Measurements from ENCODE around the gene TTK. TPM values are rescaled to one million over a fixed set of nuclear protein-coding genes. Genes with fewer than 3 reads are reported as not detected.

TTK gene
- 153 and 180 TPM in 2 replicates for total RNA-seq (2014; rRNA removed; shearing (Covaris generic))

DNA sequence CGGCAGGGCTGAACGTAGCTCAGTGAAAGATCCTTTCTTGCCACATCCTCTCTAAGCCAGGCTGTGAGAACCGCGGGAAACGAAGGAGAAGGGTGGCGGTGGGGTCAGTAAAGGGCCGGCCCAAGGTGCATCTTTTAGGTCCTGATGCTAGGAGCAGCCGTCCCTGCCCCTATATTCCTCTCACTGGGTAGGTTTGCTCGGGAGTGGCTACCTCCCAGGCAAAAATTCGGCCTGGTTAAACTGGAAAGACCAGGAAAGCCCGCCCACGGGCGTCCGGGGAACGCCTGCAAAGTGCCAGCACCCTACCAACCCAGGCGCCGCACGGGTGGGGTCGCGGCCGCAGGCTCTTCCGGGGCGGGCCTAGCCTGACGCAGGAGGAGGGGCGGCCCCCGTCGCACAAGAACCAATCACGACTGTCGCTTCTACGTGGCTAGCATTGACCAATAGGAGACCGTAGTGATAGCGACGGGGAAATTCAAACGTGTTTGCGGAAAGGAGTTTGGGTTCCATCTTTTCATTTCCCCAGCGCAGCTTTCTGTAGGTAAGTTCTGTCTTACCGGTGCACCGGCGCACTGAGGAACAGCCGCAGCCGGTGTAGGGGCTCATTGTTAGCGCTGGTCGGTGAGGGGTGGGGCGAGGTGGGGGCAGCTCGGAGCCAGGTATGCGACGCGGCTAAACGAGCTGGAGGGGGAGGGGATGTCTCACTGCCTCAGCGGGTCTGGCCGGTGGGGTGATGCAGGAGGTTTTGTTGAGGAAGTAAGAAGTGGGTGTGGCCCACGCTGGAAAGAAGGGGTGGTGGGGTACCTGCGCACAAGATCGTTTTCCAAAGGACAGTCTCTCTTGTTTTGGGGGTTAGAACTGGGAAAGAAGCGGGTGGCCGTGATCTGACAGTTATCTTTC is at the start of gene TTK:
Gene TTK, plus strand, starts transcription at position 477 of the 900 bp plus-strand sequence. CDS start 1,195 bp downstream, outside the sequence.
- peak; percentile 98 for DNase-seq (ENCODE audit: low read depth)

- no peak for DNase-seq (ENCODE audit: low read depth)
These were observed 49.6 kb upstream of the TTK start for GRCh38 chr6:79954849-79955248.

DNA sequence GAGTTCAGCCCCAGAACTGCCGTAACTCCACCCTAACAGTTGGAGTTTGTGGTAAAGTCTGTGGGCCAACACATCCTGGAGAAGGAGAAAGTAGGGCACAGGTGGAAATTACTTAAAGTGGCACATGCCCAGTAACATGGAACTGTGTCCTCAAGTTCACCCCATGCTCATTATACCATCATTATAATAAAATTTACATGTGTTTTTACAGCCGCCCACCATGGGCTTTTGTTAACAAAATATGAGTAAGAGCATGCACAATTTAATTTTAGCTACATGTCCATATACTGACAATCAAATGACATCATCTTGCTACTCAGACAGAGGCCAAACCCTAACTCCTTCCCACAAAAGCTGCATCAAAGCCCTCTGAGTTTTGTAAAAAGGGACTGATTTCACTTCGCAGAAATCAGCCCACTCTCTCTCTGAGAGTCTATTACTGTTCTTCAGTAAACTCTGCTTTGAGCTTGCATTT is 39.8 kb upstream of the TTK start:
- DNase-seq (ENCODE audit: low read depth) = no peak

GRCh38 chr6:79967178-79967577 is 37.3 kb upstream of the TTK start:
- DNase-seq (ENCODE audit: low read depth) = no peak

DNA sequence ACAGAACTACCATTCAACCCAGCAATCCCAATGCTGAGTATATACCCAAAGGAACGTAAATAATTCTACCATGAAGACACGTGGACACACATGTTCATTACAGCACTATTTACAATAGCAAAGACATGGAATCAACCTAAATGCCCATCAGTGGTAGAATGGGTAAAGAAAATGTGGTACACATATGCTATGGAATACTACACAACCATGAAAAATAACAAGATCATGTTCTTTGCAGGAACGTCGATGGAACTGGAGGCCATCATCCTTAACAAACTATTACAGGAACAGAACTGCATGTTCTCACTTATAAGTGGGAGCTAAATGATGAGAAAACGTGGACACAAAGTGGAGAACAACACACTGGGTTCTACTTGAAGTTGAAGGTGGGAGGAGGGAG is 34.7 kb upstream of the TTK start:
- no peak for DNase-seq (ENCODE audit: low read depth)

- DNase-seq (ENCODE audit: low read depth) = no peak
These were observed 33.3 kb upstream of the TTK start for GRCh38 chr6:79971193-79971592.

GRCh38 chr6:79981652-79982051 is 22.8 kb upstream of the TTK start:
- no peak for DNase-seq (ENCODE audit: low read depth)

DNA sequence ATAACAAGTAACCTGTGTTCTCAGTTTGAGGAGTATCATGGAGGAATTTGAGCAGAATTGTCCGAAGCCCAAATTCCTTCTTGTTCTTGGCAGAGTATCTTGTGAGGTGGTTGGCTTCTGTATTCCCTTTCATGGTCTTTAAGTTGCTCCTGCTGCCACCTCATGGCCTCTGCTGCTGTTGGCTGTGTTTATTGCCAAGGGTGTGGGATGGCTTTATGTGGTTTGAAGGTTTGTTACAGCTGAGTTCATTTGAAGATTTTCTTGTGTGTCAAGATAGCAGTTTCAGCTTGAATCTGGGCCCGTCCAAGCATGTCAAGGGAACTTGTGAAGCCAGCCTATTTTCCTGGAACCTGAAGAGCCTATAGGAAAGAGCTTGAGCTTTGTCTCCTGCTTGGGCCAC is 20.2 kb upstream of the TTK start:
- peak; percentile 8 for DNase-seq (ENCODE audit: low read depth)

- no peak for DNase-seq (ENCODE audit: low read depth)
These were observed 19.3 kb upstream of the TTK start for GRCh38 chr6:79985128-79985527.

DNA sequence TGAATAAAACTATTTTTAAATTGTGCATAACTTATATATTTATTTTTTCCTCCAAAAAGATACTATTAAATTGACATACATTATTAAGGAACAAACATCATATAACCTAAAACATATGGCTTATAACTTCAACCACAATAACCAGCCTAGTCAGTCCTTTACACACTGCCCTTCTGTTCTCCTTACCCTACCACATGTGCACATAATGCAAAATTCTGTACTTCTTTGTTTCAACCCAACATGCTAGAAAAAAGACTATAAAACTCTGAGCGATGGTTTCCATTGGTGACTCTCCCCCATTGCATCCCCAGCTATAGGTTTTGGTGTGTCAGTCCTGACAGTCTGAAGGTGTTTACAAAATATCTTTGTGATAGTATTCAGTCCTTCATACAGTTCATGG is 14.8 kb upstream of the TTK start:
- DNase-seq (ENCODE audit: low read depth) = no peak

- no peak for DNase-seq (ENCODE audit: low read depth)
These were observed 11.2 kb upstream of the TTK start for GRCh38 chr6:79993012-79993910.

DNA sequence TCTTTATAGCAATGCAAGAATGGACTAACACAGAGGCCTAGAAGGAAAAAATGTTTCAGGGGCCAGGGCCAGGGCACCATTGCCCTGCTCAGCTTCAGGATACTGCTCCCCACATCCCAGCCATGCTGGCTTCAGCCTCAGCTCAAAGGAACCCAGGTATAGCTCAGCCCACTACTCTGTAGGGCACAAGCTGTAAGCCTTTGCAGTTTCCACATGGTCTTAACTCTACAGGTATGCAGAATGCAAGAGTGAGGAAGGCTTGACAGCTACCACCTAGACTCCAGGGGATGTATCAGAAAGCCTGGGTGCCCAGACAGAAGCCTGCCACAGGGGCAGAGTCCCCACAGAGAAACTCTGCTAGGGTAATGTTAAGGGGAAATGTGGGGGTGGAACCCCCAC is 10.5 kb upstream of the TTK start:
- DNase-seq (ENCODE audit: low read depth) = no peak

- DNase-seq (ENCODE audit: low read depth) = no peak
These were observed 6.7 kb upstream of the TTK start for GRCh38 chr6:79997728-79998127.

DNA sequence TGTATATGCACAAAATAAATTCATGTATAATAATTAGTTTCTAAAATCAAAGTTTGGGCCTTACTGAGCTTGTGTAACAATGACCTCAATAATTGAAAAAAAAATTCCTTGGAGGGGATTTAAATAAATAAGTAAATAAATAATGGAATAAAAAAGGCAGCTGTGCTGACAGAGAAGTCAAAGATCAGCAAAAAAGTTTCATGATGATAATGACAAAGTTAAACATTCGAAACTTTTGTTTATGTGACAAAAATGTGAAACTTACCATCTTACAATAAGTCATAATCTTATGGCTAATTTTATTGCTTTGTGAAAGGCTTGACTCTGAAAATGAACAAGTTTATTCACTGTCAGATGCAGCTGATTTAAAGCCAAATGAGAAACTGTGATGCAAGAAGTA is 3.1 kb upstream of the TTK start:
- no peak for DNase-seq (ENCODE audit: low read depth)

DNA sequence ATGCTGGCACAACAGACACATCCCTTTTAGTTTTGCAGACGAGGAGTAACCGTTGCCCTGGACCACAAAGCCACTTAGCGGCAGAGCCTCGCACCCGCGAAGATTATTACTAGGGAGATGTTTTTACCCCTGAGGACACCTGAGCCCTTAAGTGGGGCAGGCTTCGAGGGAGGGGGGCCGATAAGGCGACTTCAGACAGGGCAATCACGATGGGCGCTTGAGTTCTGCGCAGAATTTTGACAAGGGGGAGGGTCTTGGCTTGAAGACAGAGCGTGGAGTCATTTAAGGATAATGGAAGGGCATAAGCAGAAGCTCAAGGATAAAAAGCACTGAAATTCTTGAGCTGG is 650 bp upstream of the TTK start:
- no peak for DNase-seq (ENCODE audit: low read depth)

DNA sequence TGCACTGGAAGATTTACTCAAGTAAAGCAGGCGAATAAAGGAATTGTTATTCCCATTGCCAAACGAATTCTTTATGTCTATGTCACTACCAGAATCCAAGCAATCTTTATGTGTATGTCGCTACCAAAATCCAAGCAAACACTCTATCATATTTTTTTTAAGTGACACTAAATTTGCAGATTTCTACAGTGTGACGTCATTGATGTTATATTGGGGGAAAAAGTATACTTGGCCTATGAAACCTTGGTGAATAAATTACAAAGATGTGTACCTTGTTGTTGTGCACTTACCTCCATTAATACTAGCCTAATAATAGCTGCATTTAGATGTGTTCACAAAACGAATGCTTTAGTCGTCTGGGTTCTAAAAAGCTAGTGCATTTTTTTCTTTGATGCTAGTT is 957 bp downstream of the TTK start:
- no peak for DNase-seq (ENCODE audit: low read depth)

- no peak for DNase-seq (ENCODE audit: low read depth)
These were observed 2.1 kb downstream of the TTK start for GRCh38 chr6:80006541-80006940.

GRCh38 chr6:80009531-80009930 is 5.1 kb downstream of the TTK start:
- no peak for DNase-seq (ENCODE audit: low read depth)

DNA sequence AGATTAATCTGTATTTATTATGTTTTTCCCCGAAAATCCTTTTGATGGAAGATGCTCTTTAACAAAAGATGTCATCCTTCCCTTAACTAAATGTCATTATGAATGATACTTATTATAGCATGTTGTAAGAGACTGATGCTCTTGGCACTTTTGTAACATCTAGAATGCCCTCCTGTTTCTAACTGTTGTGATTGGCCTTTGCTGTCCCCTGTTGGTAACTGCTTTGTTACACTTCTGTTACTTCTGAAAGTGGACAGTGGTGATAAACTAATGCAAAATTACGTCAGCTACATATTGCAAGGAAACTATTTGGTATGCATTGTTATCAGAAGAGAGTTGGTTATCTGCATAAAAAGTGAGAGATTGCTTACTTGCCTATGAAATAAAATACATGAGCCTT is 5.8 kb downstream of the TTK start:
- DNase-seq (ENCODE audit: low read depth) = no peak

GRCh38 chr6:80015839-80016435 is 11.5 kb downstream of the TTK start:
- no peak for DNase-seq (ENCODE audit: low read depth)

- no peak for DNase-seq (ENCODE audit: low read depth)
These were observed 16.1 kb downstream of the TTK start for GRCh38 chr6:80020381-80021120.

GRCh38 chr6:80021131-80021530 is 16.7 kb downstream of the TTK start:
- no peak for DNase-seq (ENCODE audit: low read depth)

Measured in Daoy (cell line).